ENCODE results near the gene CD28.

Gene CD28

DNA sequence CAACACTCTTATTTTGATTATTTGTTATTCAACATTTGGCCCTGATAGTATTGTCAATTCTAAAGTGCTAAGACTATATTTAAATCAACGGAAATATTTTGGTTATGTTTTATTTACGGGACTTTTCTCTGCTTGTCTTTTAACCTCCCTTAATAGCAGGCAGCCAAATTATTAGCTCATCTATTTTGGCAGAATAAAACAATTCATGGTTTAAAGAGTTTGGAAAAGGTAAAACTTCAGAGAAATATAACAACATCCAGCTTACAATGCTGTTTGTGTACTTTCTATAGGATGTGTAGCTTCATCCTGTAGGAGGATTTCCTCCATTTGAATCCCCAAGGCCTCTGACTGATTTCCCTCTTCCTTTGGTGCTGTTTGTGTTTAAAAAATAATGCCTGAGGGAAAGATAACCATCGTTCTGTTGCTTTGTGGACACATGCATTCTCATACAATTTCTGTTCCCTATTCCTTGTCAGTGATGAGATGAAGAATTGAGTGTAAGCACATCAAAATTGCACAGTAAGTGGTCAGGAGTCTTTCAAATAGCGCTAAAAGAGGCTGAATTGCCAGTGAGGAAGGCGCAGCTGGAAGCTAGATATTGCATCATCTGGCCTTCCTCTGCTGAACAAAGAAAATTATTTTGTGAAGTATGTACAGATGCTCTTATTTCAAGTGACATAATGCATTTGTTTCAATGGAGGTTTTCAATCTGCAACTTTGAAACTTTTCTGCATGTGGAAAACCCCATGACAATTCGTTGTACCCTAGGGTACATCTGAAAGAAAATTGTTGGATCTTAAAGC, 80.3 kb downstream of the CD28 start:
- Mint-ChIP-seq H3K4me1 (ENCODE audit: low read depth) (peaks cover 18% of the 10 kb centered on the region), H3K27ac (no peak overlapping the region), H3K4me3 (no peak overlapping the region), H3K9me3 (no peaks in the 10 kb centered on the region), H3K36me3 (ENCODE audit: low read depth) (no peaks in the 10 kb centered on the region), H3K27me3 (peaks cover 3% of the 10 kb centered on the region)

DNA sequence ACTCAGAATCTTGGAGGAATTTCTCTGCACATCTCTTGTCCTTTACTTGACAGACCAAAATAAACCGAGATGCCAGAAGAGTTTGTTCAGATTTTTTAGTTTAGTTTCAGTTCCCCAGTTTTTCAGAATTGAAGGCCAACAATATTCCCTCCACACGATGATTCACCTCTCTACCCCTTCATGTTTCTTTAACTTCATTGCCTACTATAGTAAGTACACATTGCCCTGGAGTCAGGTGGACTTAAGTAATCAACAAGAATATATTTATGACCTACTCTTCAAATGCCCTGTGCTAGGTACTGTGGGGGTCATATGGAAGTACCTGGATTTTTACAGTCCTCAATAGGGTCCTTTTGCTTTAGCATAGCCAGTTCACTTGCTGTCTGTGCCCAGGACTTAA, 81.5 kb downstream of the CD28 start:
- Mint-ChIP-seq H3K9me3 (no peaks in the 10 kb centered on the region), H3K27ac (no peak overlapping the region), H3K36me3 (ENCODE audit: low read depth) (no peaks in the 10 kb centered on the region), H3K27me3 (peaks cover 6% of the 10 kb centered on the region), H3K4me3 (no peak overlapping the region), H3K4me1 (ENCODE audit: low read depth) (peaks cover 6% of the 10 kb centered on the region)

Data from stimulated activated naive CD8-positive, alpha-beta T cell treated with anti-CD3 and anti-CD28 coated beads, Interleukin-15, Interleukin-2, amounts not matched to agents 100 ng/mL and 50 ng/mL, for 24 hours (primary cell).